ENCODE measurements around the gene GPR37.

Gene GPR37

DNA sequence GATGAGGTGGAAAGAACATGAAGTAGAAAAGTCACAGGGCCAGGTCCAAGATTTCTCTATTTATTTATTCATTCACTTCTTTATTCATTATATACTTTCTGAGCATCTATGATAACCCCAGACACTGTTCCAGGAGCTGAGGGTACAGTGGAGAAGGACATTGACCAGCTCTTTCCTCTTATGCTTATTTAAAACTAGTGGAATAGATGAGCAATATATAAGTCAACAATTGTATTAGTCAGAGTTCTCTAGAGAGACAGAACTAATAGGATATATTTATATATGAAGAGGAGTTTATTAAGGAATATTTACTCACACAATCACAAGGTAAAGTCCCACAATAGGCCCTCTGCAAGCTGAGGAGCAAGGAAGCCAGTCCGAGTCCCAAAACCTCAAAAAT is 15.0 kb upstream of the GPR37 start:
- no peak for DNase-seq (ENCODE audit: low spot score)

DNA sequence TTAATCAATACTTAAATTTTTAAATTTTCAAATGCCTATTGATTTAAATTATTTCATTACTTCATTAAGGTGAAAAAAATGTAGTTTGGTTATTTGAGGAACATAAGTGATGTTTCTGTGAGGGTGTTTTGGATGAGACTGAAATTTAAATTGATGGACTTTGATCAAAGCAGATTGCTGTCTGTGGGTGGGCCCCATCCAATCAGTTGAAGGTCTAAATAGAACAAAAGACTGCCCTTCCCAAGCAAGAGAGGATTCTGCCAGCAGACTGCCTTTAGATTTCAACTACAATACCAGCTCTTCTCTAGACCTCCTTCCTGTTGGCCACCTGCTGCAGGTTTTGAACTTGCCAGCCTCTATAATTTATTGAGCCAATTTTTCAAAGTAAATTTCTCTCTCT is 14.5 kb upstream of the GPR37 start:
- DNase-seq (ENCODE audit: low spot score), result no peak

DNA sequence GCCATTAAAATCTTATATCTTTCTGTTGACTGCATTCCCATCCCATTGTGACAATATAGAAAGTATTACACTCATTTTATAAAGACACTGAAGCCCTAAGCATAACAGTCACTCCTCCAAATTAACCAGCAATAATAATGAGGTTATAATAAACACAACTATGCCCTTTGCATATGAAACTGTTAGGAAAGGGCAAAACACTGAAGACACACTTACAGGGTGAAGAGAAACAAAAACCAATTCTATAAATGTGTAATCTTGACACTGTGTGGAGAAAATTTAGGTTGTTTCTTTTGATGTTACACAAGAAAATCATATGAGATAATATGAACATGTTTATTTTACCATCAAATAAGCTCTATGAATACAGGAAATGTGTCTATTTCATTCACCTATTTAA is 14.0 kb upstream of the GPR37 start:
- DNase-seq (ENCODE audit: low spot score), result no peak

DNA sequence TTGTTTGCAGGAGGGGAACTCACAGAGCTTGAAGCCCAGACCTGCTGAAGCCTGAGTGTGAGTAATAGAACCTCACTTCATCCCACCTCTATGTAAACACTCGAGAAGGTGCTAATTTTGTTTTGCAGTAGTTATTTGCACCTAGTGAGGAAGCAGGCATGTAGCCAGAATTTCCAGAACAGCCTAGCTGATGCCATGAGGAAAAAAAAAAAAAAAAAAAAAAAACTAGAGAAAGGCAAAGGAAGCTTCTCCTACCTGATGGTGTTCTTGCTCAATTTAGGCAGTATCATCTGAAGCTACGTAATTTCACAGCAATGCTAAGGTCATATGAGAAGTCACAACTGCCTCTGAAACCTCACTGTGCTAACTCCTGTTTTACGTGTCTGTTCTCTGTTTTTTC is 13.6 kb upstream of the GPR37 start:
- no peak for DNase-seq (ENCODE audit: low spot score)

GRCh38 chr7:124777268-124777667 is 11.7 kb upstream of the GPR37 start:
- DNase-seq (ENCODE audit: low spot score), result no peak

- DNase-seq (ENCODE audit: low spot score), result no peak
Observed at GRCh38 chr7:124776153-124776552, 10.6 kb upstream of the GPR37 start.

GRCh38 chr7:124775422-124775821 is 9.8 kb upstream of the GPR37 start:
- no peak for DNase-seq (ENCODE audit: low spot score)

DNA sequence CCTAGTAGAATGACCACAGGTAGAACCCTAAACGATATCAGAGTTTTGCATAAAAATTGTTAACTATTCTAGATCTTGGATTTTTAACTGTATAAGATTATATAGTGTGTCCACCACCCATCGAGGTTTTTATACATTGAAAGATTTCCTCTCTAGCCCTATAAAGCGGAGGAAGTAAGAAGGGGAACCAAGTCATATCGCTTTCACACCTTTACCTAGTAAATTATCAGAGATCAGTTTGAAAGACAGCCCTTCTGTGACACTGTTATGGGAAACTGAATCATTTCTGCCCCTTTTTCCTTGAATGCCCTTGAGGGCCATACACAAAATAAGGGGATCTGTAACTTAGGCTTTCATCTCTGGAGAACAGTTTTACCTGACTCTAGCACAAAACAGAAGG is 8.3 kb upstream of the GPR37 start:
- no peak for DNase-seq (ENCODE audit: low spot score)

GRCh38 chr7:124773339-124773738 is 7.7 kb upstream of the GPR37 start:
- DNase-seq (ENCODE audit: low spot score), result no peak

DNA sequence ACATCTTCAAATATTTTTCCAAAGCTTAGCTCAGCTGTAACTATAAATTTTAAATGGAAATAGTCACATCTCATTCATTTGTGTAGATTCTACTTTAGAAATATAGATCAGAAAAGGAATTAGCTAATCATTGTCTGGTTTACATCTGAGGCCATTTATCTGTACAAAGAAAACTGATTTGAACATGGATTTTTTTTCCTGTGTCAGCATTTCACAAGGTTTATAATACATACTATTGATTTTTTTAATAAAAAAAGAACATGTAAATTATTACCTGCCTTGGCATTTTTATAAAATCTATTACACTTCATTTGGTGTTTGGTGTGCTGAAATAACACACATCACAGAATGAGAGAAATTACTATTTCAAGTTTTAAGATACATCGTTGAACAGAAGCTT is 3.5 kb upstream of the GPR37 start:
- no peak for DNase-seq (ENCODE audit: low spot score)

DNA sequence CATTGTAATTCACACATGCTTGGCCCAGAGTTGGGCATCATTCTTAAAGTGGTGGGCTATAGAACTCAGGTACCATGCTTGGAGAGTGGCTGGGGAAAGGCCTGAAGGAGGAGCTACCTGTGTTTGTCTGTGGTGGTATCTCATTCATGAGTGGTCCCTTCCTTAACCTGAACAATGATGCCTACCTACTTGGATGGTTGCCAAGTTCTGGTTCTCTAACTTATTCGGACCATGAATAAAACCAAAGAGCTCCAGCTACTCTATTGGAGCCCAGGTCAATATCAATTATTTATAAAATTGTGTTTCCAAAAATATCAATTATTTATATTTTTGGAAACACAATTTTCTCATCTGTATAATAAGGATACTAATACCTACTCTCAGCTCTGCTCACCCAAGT is 2.9 kb upstream of the GPR37 start:
- DNase-seq (ENCODE audit: low spot score), result no peak

DNA sequence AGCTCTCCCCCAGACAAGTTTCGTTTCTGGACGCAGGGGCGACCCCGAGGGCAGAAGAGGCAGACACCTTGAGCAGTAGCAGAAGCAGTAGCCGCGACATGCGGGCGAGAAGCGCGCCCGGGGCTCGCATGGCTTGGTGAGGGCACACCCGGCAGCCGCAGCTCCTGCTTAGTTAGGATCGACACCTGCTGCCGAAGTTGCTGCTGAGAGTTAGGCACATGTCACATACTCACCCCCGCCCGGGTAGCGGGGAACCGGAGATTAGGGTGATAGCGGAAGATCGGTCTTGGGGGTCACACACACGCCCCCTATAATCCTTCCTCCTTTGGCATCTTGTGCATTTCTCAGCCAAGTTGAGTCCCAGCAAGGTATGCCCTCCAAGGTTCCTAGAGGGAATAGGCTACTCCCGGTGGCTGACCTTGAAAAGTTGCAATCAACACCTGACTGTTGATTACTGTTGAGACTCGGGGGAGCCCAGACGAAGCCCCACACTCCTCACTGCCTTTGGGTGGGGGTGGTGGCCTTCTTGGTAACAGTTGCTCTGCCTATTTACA is 668 bp downstream of the GPR37 start:
- peak; percentile 50 for DNase-seq (ENCODE audit: low spot score)

GRCh38 chr7:124764051-124764846 is 1.3 kb downstream of the GPR37 start:
- no peak for DNase-seq (ENCODE audit: low spot score)

- no peak for DNase-seq (ENCODE audit: low spot score)
Observed at GRCh38 chr7:124762611-124763143, 2.9 kb downstream of the GPR37 start.

DNA sequence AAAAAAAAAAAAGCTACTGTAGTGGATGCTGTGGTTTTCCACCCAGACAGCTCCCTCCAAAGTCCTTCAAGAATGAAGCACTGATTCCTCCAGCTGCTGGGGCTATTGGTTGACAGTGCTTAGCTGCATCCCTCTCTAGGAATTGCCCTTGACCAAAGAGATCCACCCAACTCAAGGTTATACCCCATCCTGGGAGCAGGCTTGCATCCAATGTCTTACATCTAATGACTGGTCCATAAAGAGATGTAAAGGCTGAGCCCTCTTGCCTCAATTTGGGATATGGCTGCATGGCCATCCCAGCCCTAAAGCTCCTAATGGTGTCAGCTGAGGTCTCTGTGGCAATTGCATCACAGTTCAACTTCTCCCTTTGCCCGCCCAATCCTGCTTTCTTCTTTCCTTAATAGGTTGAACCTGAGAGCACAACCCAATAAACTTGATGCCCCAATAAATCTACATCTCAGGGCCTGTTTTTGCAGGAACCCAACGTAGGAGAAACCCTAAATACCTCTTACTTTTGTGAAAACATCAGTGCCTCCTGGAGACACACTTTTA is 4.4 kb downstream of the GPR37 start:
- no peak for DNase-seq (ENCODE audit: low spot score)

- no peak for DNase-seq (ENCODE audit: low spot score)
Observed at GRCh38 chr7:124758327-124758726, 7.3 kb downstream of the GPR37 start.

DNA sequence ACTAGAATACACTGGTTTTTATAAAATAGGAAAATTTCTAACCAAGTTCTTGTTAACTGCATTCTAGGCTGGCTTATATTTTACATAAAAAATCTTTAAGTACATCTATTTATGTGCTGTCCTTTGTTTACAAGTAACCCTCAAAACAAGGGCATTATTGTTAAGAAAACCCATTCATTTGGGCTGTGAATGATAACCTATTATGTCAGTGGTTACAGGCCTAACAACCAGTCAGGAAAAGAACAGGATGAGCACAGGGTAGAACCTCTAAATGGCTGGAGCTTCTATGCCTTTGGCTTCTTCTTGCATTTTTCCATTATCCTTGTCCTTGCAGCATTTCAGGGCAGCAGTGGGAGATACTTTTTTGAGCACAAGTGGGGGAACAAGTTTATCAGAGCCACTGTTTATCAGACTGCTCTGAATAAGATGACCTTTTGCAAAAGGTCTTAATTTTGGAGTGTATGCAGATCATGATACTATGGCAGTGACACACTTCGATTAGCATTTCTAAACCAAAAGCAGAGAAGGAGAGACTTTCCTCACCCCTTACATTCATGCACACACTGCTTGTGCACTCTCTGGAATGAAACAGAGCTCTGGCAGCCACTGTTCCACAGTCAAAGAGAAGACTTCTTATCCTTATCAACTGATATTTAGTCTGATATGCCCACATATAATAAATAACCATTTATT is 10.9 kb downstream of the GPR37 start:
- no peak for DNase-seq (ENCODE audit: low spot score)

- no peak for DNase-seq (ENCODE audit: low spot score)
Observed at GRCh38 chr7:124752310-124752709, 13.3 kb downstream of the GPR37 start.

DNA sequence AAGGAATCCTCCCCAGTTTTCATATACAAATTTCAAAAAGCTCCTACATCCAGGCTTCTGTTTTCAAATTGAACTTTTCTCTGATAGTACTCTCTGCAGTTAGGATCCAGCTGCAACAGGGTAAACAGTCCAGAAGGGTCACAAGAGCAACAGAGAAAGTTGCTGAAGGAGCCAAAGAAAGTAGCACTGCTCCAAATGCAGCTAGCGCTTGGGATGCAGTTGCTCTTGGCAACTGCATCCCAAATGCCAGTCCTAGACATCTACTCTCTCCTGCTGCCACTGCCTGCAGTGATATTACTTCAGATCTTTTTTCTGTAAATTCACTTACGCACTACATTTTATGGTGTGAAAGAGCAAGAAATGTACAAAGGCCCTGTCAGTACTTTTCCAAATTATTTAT is 14.6 kb downstream of the GPR37 start:
- DNase-seq (ENCODE audit: low spot score), result no peak

DNA sequence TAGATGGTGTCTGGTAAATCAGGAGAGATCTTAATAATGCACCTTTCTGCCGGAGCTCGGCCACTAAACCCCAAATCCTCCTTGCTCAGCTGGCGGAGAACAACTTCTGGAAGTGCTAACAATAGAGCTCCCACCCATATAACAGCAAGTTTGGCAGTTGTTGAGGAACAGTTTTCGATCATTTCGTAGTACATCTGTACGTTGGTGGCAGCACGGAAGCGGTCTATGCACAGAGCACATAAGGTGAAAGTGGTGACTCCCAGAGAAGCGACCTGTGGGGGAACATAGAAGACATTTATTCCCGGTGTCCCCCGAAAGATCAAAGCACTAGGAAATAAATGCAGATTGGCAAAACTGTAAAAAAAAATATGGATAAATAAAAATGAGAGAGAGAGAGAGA is 18.5 kb downstream of the GPR37 start:
- no peak for DNase-seq (ENCODE audit: low spot score)

DNA sequence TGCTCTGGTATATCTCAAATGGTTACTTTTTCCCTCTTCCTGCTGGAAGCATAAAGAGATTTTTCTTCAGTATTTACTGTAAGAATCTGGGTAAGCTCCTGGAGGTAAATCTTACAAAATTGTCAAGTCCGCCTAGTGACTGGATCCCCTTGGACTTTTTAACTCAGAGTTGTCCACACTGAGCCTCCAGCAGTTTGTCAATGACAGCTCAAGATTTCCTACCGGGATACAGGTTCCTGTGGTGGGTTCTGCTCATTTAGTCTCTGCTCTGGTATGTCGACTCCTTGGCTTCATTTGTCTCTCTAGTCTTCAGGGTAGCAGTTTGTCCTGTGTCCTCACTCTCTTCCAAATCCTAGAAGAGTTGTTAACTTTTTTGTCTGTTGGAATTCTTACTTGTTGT is 27.0 kb downstream of the GPR37 start:
- DNase-seq (ENCODE audit: low spot score), result no peak

- DNase-seq (ENCODE audit: low spot score), result no peak
Observed at GRCh38 chr7:124737760-124738300, 27.8 kb downstream of the GPR37 start.

DNA sequence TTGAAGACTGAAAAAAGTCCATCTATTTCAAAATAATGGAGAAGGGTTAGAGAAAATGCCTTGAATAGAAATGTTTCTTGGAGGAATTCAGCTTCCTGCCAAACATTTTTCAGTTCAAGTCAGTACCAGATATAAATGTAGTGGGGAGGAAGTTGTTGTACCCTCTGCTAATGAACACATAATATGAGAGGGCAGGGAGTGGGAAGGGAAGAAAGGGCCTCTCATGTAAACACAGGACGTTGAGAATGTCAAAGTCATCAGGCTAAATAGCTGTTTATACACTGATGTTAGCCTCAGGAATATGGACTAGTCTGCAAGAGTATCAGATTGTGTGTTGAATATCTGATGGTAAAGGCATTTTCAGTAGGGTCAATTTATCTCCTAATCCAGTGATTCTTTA is 37.0 kb downstream of the GPR37 start:
- DNase-seq (ENCODE audit: low spot score), result no peak

Measured in germinal center (tissue), 1 donor.